Astrocyte (in vitro differentiated cells and primary cell): ENCODE results near the gene PTPN14. TPM values are rescaled to one million over a fixed set of nuclear protein-coding genes. Genes with fewer than 3 reads are reported as not detected.

Experiments
- DNase-seq: peaks from one replicate; pipeline ENCODE4 v3.0.0-alpha.2; 2010; ENCODE audit warnings: low read depth
- FAIRE-seq: peaks from 2 replicates; lab custom pipeline; 2011; peaks lifted over from hg19 to GRCh38; lab: Jason Lieb, UNC
- H2AFZ ChIP-seq: 2 replicates; pipeline ENCODE4 v1.6.0; 2012; ENCODE audit warnings: low read depth, low read length, inconsistent platforms
- H3K27ac ChIP-seq: 2 replicates; pipeline ENCODE4 v1.5.1; 2011; ENCODE audit warnings: low read depth, low read length, inconsistent platforms
- H3K27me3 ChIP-seq: 2 replicates; pipeline ENCODE4 v1.6.0; 2011; ENCODE audit warnings: low read length, inconsistent platforms; ENCODE audit not compliant: insufficient read depth
- H3K36me3 ChIP-seq: 2 replicates; pipeline ENCODE4 v1.5.1; 2011; ENCODE audit warnings: low read length, inconsistent platforms; ENCODE audit not compliant: insufficient read depth
- H3K4me1 ChIP-seq: 2 replicates; pipeline ENCODE4 v1.5.1; 2011; ENCODE audit warnings: low read length, inconsistent platforms; ENCODE audit not compliant: insufficient read depth
- H3K4me2 ChIP-seq: 2 replicates; pipeline ENCODE4 v1.6.0; 2012; ENCODE audit warnings: low read length, inconsistent platforms
- H3K4me3 ChIP-seq: 2 replicates; pipeline ENCODE4 v1.5.1; 2011; ENCODE audit warnings: low read depth, mild to moderate bottlenecking, low read length, inconsistent platforms; ENCODE audit not compliant: insufficient read depth
- H3K79me2 ChIP-seq: 2 replicates; pipeline ENCODE4 v1.6.0; 2012; ENCODE audit warnings: mild to moderate bottlenecking, low read length, inconsistent platforms; ENCODE audit not compliant: insufficient read depth
- H3K9ac ChIP-seq: 2 replicates; pipeline ENCODE4 v1.6.0; 2012; ENCODE audit warnings: mild to moderate bottlenecking, low read length, inconsistent platforms
- H3K9me3 ChIP-seq: 2 replicates; pipeline ENCODE4 v1.5.1; 2012; ENCODE audit warnings: low read depth, mild to moderate bottlenecking, low read length, inconsistent platforms; ENCODE audit not compliant: insufficient read depth
- H4K20me1 ChIP-seq: 2 replicates; pipeline ENCODE4 v1.6.0; 2012; ENCODE audit warnings: low read length, inconsistent platforms; ENCODE audit not compliant: insufficient read depth
- H3K27ac Mint-ChIP-seq: one replicate; pipeline ENCODE4 v1.8.0; 2021; ENCODE audit warnings: mild to moderate bottlenecking, mixed read lengths; ENCODE audit not compliant: unreplicated experiment
- H3K27me3 Mint-ChIP-seq: one replicate; pipeline ENCODE4 v1.8.0; 2021; ENCODE audit warnings: low read depth, mixed read lengths; ENCODE audit not compliant: unreplicated experiment
- H3K36me3 Mint-ChIP-seq: one replicate; pipeline ENCODE4 v1.8.0; 2021; ENCODE audit warnings: low read depth, mixed read lengths; ENCODE audit not compliant: unreplicated experiment
- H3K4me1 Mint-ChIP-seq: one replicate; pipeline ENCODE4 v1.8.0; 2021; ENCODE audit warnings: low read depth, mixed read lengths; ENCODE audit not compliant: unreplicated experiment
- H3K4me3 Mint-ChIP-seq: one replicate; pipeline ENCODE4 v1.8.0; 2021; ENCODE audit warnings: mild to moderate bottlenecking, moderate library complexity, mixed read lengths; ENCODE audit not compliant: unreplicated experiment
- H3K9me3 Mint-ChIP-seq: one replicate; pipeline ENCODE4 v1.8.0; 2021; ENCODE audit warnings: mild to moderate bottlenecking, mixed read lengths; ENCODE audit not compliant: unreplicated experiment
- EZH2 ChIP-seq: IDR thresholded peaks from 2 replicates; pipeline ENCODE4 v1.6.1; 2012; ENCODE audit warnings: mild to moderate bottlenecking, low read length, inconsistent platforms; ENCODE audit not compliant: insufficient read depth
- total RNA-seq: library from RNA; stranded (reverse); gene quantifications from 2 replicates; pipeline ENCODE4 v1.2.1, GENCODE V29; 2021
- TF ChIP-seq, protein P1 (sequence below): IDR thresholded peaks from 2 replicates; pipeline ENCODE4 v1.5.1; 2011; ENCODE audit warnings: low read depth, mild to moderate bottlenecking, inconsistent platforms, low read length, moderate library complexity; ENCODE audit not compliant: insufficient read depth

The PTPN14 gene
- total RNA-seq, 1 donor from 2014 or later = 177 TPM

DNA sequence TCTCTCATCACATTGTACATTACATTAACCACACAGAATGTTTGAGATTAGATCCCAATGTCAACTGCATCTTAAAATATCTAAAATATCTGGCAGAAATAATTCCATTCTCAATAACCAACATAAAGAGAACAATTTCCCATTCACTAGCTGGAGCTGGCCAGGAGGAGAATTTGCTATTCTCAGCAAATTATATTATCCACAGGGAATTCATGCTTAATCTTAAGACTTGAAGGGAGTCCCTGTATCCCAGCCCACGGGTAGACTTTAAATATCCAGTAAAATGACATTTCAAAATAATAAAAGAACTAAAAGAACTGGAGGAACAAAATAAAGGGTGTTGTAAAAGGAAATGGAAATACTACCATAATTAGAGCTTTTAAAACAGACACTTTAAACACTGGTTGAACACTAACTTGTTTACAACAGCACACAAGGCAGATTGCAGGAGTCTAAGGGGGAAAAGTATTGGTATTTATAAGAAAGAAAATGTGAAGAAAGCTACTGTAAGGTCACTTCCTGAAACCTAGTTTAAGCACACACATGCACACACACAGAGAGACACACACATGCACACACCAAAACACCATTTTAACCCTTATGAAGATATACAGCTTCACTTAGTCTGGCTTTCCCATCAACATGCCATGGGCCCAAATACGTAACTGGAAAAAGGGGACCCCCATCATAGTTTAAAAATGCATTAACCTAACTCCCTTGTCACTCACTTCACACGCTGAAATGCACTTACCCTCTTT, 107.0 kb downstream of the PTPN14 start:
- peaks cover 69% of the 10 kb centered on the region for H3K4me1 ChIP-seq
- TF ChIP-seq, protein P1, sequence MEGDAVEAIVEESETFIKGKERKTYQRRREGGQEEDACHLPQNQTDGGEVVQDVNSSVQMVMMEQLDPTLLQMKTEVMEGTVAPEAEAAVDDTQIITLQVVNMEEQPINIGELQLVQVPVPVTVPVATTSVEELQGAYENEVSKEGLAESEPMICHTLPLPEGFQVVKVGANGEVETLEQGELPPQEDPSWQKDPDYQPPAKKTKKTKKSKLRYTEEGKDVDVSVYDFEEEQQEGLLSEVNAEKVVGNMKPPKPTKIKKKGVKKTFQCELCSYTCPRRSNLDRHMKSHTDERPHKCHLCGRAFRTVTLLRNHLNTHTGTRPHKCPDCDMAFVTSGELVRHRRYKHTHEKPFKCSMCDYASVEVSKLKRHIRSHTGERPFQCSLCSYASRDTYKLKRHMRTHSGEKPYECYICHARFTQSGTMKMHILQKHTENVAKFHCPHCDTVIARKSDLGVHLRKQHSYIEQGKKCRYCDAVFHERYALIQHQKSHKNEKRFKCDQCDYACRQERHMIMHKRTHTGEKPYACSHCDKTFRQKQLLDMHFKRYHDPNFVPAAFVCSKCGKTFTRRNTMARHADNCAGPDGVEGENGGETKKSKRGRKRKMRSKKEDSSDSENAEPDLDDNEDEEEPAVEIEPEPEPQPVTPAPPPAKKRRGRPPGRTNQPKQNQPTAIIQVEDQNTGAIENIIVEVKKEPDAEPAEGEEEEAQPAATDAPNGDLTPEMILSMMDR = no peak
- no peak for TF ChIP-seq EZH2
- DNase-seq (no peak), FAIRE-seq (peak; percentile 37)
- no peaks in the 10 kb centered on the region for H3K9me3 ChIP-seq
- Mint-ChIP-seq H3K9me3 (no peaks in the 10 kb centered on the region), H3K27me3 (no peaks in the 10 kb centered on the region), H3K4me3 (no peak overlapping the region), H3K27ac (peak overlapping the region; percentile 96), H3K36me3 (peaks cover 9% of the 10 kb centered on the region), H3K4me1 (peaks cover 90% of the 10 kb centered on the region)
- no peaks in the 10 kb centered on the region for H3K27me3 ChIP-seq
- H3K4me3 ChIP-seq = peak overlapping the region; percentile 28
- H3K79me2 ChIP-seq = peaks cover 63% of the 10 kb centered on the region
- peak overlapping the region; percentile 78 for H3K9ac ChIP-seq
- H4K20me1 ChIP-seq = no peaks in the 10 kb centered on the region
- H2AFZ ChIP-seq = no peak overlapping the region
- H3K4me2 ChIP-seq = peak overlapping the region; percentile 82
- peaks cover 6% of the 10 kb centered on the region for H3K36me3 ChIP-seq
- H3K27ac ChIP-seq = peak overlapping the region; percentile 97

DNA sequence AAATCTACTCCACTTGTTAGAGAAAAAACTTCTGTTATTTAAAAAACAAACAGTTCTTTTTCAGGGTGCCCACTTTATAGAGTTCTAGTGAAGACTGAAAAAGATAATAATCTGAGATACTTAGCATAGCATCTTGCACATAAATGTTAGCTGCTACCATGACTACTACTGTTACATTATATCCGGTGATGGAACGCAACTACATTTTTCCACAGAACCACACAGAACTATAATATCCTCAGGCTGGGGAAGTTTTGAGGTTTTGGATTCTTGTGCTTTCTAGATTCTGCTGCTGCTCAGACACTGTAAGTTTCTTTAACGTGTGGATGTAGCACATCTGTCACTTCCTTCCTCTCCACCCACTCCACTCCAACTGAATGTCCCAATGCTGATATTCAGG, 110.3 kb downstream of the PTPN14 start:
- H3K36me3 Mint-ChIP-seq = peaks cover 5% of the 10 kb centered on the region
- no peaks in the 10 kb centered on the region for H3K27me3 Mint-ChIP-seq
- DNase-seq (peak; percentile 67), FAIRE-seq (peak; percentile 59)
- H4K20me1 ChIP-seq = no peaks in the 10 kb centered on the region
- no peak overlapping the region for H3K4me3 ChIP-seq
- no peaks in the 10 kb centered on the region for H3K9me3 Mint-ChIP-seq
- H2AFZ ChIP-seq = no peak overlapping the region
- H3K27ac Mint-ChIP-seq = peak overlapping the region; percentile 98
- H3K79me2 ChIP-seq = peaks cover 83% of the 10 kb centered on the region
- H3K4me1 Mint-ChIP-seq = peaks cover 83% of the 10 kb centered on the region
- H3K27me3 ChIP-seq = no peaks in the 10 kb centered on the region
- H3K4me1 ChIP-seq = peaks cover 52% of the 10 kb centered on the region
- H3K9me3 ChIP-seq = no peaks in the 10 kb centered on the region
- peaks cover 6% of the 10 kb centered on the region for H3K36me3 ChIP-seq
- H3K27ac ChIP-seq = peak overlapping the region; percentile 38
- TF ChIP-seq, protein P1 = no peak
- TF ChIP-seq EZH2 = no peak
- H3K4me2 ChIP-seq = no peak overlapping the region
- peak overlapping the region; percentile 5 for H3K9ac ChIP-seq
- no peak overlapping the region for H3K4me3 Mint-ChIP-seq
